GM21528 (cell line): ENCODE measurements around the gene TMEM86A.
"Not testable (repeated sequence)": the region's sequence is repeated elsewhere in the genome, so short reads cannot be mapped to it uniquely, and the experiment has no call there.

Source experiments
- ATAC-seq: cut with Tn5 transposase; IDR thresholded peaks from one replicate; pipeline ENCODE4 v1.9.1; 2021; ENCODE audit warnings: mild to moderate bottlenecking, moderate library complexity; ENCODE audit not compliant: unreplicated experiment, low FRiP score

TMEM86A gene, protein sequence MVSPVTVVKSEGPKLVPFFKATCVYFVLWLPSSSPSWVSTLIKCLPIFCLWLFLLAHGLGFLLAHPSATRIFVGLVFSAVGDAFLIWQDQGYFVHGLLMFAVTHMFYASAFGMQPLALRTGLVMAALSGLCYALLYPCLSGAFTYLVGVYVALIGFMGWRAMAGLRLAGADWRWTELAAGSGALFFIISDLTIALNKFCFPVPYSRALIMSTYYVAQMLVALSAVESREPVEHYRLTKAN

DNA sequence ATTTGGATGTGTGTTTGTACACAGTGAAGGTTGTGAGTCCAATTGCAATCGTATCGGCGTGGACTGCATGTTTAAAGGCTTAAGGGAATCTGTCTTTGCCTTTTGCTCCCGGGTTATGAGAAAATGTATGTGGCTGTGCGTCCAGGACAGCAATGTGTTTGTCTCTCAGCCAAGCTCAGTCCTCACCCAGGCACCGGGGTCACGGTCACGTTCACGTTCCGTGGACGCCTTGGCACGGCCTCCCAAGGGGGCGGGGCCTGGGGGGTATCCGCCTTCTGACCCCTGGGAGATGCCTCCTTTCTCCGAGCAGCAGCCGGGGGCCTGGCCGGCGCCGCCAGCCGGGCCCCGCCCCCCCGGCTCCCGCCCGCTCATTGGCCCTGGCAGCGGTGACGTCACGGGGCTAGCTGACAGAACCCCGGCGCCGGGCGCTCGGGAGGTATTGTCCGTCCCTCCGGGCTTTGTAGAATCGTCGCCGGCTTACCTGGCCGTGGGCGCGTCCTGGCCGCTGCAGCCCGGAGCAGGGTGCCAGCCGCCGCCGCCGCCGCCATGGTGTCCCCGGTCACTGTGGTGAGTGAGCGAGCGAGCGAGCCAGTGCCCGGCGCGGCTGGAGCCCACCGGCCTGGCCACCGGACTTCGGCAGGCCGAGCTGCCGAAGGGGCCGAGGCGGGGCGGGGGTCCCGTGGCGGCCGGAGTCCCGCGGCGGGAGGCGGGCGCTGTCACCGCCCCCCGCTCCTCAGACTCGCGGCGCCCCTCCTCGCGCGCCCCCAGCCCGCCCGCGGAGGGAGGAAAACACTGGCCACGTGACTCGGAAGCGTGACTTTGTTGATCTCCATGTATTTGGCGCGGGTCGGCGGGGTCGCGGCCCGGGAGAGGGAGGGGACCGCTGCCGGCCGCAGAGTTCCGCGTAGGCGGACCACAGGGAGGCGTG is at the start of gene TMEM86A:
Gene TMEM86A, plus strand, starts transcription at position 439 of the 928 bp plus-strand sequence. Its CDS starts 108 bp downstream, at position 547.
- ATAC-seq: peak; percentile 92

DNA sequence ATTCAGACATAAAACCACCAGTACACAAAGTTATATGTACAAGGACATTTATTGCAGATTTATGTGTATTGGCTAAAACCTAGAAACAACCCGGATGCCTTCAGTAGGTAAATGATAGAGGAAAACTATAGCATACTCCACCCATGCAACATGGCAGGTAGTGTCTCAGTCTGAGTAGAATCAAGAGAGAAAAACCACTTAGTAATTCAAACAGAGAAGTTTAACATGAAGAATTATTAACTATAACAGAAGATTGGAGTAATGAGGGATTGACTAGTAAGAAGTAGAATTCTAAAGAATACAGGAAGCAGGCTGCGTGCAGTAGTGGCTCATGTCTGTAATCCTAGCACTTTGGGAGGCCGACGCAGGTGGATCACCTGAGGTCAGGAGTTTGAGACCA is 48.2 kb upstream of the TMEM86A start:
- no peak for ATAC-seq

DNA sequence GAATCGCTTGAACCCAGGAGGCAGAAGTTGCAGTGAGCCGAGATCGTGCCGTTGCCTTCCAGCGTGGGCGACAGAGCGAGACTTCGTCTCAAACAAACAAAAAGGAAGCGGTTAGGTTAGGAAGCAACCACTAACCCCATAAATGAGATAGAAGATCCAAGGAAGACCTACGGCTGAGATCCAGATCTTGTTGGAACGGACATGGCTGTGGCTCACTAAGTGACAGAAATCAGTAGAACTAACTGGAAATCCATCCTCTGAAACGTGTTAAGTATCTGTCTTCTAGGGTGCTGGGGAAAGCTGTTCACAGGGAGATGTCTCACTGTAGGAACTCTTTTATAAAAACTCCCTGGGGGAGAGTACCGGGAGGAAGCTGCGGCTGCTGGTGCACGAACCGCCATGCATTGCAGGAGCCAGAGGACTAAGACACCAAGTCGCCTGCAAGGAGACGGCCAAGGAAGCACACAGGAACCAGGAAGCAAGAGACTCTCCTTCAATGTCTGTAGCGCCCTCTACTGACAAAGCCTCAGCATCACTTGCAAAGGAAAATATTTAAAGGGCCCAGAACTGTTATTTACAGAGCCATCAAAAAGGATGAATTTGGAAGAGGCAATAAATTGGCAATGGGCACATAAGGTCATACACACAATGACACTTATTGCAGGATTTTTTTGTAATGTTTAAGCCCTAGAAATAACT is 47.6 kb upstream of the TMEM86A start:
- no peak for ATAC-seq

DNA sequence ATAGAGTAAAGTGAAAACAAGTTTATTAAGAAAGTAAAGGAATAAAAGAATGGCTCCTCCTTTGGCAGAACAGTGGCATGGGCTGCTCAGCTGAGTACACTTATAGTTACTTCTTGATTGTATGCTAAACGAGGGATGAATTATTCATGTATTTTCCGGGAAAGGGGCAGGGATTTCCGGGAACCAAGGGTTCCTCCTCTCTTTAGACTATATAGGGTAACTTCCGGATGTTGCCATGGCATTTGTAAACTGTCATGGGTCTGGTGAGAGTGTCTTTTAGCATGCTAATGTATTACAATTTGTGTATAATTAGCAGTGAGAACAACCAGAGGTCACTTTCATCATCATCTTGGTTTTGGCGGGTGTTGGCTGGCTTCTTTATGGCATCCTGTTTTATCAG is 40.9 kb upstream of the TMEM86A start:
- ATAC-seq: no peak

DNA sequence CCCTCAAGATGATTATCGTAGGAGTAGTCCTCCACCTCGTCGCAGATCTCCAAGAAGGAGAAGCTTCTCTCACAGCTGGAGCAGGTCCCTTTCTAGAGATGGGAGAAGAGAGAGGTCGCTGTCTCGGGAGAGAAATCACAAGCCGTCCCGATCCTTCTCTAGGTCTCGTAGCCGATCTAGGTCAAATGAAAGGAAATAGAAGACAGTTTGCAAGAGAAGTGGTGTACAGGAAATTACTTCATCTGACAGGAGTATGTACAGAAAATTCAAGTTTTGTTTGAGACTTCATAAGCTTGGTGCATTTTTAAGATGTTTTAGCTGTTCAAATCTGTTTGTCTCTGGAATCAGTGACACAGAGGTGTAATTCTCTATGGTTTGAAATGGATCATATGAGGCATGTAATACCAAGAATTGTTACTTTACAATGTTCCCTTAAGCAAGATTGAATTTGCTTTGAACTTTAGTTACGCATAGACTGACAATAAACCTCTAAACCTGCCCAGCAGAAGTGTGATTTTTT is 33.2 kb upstream of the TMEM86A start:
- ATAC-seq: not testable (repeated sequence)

DNA sequence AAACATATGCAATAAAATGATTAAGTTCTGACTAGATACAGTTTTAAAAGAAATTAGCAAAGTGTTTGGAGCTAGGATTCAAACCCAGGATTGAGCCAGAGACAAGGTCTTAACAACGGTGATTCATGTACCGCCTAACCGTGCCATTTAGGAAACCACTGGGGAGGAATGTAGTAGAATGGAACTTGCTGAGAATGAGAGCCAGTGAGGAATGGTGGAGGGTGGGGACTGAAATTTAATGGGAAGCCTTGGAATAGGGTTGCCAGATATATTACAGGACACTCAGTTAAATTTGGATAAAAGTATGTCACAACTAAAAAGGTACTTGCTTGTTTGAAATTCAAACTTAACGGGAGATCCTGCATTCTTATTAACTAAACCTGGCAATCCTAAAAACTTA is 30.4 kb upstream of the TMEM86A start:
- no peak for ATAC-seq

DNA sequence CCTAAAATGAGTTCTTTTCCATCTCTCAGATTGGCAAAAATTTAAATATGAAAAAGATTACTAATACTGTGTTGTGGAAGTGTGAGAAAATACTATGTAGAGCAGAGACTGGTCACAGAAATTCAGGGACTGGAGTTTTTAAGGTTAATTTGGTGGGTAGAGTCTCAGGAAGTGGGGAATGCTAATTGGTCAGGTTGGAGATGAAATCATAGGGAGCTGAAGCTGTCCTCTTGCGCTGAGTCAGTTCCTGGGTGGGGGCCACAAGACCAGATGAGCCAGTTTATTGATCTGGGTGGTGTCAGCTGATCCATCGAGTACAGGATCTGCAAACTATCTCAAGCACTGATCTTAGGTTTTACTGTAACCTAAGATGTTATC is 29.4 kb upstream of the TMEM86A start:
- ATAC-seq: no peak

DNA sequence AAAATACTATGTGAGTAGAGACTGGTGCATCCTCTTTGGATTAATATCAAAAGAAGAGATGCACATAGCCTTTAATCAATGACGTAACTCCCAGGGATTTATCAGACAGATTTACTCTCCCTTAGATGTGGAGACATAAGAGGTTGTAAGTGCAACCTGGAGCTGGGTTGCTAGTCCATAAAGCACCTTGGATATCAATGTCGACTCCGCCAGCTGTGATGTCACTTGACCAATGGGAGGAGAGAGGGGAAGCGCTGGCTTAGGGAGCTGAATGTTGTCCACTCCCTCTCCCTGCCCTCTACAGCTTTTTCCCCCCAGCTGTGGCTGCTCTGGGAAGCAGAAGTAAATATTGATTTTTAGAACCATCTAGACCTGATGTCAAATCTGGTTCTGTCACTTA is 28.9 kb upstream of the TMEM86A start:
- ATAC-seq: no peak

DNA sequence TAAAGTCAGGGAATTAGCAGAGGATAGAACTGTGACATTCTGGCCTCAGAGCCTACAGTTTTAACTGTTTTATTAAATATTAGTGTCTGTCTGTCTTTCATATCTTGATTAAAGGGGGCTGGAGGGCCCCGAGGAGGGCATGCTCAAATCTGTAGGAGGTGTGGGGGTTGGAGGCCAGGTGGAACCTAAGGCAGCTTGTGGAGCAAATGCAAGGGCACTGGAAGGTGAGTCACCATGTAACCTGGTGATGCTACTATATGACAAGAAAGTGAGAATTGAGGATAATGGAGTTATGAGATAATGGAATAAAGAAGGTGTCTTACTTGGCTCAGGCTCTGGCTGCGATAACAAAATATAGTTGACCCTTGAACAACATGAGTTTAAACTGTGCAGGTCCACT is 27.3 kb upstream of the TMEM86A start:
- no peak for ATAC-seq

DNA sequence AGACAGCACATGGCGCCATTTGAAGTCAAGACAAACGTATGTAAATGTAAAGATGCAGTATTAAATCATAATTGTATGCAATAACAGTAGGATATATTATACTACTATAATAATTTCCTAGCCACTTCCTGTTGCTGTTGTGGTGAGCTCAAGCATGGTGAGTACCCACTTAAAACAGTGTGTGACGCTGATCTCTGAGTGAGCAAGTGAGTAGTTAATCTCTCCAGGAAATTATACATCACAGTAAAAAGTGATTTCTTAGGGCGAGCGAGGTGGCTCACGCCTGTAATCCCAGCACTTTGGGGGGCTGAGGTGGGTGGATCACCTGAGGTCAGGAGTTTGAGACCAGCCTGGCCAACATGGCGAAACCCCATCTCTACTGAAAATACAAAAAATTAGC is 26.4 kb upstream of the TMEM86A start:
- not testable (repeated sequence) for ATAC-seq

DNA sequence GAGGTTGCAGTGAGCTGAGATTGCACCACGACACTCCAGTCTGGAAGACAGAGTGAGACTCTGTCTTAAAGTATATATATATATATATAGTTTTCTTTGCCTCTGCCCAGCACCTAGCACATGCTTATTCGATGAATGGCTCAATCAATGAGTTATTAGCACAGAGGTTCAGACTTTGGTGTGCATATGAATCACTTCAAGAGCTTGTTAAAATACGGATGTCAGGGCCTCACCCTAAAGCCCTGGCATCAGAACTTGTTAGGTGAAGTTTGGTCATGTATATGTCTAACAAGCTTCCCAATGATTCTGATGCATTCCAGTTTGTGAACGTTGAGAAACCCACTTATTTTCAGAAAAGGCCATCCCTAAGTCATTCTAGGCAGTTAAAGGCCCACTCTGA is 21.8 kb upstream of the TMEM86A start:
- no peak for ATAC-seq

DNA sequence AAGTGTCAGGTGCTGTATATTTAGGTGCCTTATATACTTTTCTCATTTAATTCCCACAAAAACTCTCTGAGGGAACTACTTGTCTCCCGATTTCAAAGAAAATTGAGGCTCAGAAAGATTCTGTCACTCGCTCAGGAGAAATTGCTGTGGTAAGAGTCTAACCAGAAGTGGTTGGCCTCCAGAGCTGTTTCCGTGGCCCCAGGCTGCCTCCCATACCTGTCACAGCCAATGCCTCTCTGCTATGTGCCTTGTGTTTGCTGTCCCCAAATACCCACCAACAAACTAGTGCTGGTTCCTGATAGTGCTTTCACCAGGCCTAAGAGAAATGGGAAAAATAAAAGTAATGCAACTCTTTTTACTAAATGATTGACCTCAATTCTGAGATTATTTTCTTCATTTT is 21.0 kb upstream of the TMEM86A start:
- no peak for ATAC-seq

DNA sequence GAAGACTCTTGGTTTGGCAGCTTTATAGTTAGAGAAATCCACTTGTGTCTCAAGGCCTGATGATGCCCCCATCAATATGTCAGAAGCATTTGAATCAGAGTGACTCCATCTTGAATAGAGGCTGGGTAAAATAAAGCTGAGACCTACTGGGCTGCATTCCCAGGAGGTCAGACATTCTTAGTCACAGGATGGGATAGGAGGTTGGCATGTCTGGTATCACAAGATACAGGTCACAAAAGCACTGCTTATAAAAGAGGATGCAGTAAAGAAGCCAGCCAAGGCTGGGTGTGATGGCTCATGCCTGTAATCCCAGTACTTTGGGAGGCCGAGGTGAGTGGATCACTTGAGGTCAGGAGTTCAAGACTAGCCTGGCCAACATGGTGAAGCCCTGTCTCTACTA is 16.6 kb upstream of the TMEM86A start:
- ATAC-seq: not testable (repeated sequence)

DNA sequence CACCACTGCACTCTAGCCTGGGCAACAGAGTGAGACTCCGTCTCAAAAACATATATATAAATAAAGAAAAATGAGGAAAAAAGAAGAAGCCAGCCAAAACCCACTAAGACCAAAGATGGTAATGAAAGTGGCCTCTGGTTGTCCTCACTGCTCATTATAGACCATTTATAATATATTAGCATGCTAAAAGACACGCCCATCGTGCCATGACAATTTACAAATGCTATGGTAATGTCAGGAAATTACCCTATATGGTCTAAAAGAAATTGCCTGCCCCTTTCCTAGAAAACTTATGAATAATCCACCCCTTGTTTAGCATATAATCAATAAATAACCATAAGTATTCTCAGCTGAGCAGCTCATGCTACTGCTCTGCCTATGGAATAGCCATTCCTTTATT is 16.1 kb upstream of the TMEM86A start:
- no peak for ATAC-seq

DNA sequence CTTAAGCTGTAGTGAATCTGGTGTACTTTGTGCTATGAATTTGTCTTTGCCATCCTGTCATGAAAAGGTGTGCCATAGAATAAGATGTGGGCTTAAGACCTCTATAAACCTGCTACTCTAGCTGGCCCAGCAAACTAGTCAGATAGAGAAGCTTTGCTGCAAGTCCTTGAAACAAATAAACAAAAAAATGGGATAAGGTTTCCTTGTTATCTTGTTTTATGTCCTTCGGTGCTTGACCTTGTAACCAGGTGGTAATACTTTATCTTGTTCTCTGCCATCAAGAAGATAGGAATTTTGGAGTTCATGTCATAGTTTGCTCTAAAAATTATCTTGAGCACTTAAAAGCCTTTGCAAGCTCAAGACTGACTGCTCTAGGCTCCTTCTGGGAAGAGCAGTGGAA is 14.3 kb upstream of the TMEM86A start:
- no peak for ATAC-seq

DNA sequence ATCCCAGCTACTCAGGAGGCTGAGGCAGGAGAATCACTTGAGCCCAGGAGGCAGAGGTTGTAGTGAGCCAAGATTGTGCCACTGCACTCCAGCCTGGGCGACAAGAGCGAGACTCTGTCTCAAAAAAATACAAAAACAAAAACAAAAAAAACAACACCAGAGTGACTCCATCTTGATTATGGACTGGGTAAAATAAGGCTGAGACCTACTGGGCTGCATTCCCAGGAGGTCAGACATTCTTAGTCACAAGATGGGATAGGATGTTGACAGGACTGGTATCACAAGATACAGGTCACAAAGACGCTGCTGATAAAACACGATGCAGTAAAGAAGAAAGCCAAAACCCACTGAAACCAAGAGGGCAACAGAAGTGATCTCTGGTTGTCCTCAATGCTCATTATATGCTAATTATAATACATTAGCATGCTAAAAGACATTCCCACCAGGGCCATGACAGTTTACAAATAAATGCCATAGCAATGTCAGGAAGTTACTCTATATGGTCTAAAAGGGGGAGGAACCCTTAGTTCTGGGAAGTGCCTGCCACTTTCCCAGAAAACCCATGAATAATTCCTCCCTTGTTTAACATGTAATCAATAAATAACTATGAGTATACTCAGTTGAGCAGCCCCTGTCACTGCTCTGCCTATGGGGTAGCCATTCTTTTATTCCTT is 7.0 kb upstream of the TMEM86A start:
- not testable (repeated sequence) for ATAC-seq

DNA sequence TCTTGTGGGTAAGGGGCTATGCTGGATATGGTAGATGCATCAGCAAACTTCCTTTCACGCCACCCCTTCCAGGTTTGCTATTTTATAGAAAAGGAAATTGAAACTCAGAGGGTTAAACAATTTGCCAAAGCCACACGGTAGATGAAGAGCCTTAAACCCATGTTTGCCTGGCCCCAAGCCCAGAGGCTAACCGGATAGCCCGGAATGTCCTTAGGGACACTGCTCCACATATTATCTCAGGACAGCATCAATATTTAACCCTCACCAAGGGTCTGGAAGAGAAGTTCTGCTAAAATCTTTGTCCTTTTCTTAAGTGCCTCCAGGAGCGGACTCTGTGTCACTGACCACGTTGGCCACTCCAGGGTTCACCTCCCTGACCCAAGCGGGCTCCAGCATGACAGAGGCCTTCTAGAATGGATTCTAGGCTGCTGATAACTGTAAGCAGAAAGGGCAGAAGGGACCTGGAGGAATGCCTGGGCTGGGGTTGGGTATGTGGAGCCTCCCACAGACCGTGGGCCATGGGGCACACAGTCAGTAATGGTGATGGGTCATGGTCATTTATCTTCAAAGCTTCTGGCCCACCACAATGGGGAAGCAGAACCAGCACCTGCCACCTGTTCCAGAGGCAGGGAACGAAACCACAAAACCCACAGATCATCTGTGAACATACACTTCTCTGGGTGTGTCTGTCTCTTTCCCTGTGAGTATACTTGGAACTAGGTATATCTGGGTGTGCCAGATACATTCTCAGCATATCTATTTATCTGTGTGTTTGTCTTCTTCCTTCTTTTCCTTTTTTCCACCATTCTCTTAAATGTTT is 5.4 kb upstream of the TMEM86A start:
- no peak for ATAC-seq

DNA sequence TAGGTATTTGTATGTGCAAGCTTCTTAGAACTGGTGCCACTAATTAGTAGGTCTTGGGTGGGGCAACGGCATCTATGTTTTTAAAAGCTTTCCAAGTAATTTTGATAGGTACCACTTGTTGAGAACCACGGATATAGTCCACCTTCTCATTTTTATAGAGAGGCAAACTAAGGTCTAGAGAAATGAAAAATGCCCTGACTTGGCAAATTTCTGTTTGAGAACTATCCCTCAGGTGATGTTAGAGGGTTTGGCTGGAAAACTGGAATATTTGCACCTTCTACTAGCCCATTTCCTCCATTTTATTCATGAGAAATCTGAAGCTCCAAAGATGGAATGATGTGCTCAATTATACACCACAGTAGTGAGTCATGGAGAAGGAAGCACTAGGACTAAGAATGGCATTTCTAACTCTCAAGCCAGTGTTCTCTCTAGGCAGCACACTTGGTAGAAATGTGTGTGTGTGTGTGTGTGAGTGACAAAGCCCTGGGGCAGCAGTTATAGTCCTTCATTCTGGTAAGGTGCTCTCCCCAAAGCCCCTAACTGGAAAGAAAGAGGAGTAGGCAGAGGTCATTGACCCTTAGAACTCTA is 1.8 kb upstream of the TMEM86A start:
- no peak for ATAC-seq

DNA sequence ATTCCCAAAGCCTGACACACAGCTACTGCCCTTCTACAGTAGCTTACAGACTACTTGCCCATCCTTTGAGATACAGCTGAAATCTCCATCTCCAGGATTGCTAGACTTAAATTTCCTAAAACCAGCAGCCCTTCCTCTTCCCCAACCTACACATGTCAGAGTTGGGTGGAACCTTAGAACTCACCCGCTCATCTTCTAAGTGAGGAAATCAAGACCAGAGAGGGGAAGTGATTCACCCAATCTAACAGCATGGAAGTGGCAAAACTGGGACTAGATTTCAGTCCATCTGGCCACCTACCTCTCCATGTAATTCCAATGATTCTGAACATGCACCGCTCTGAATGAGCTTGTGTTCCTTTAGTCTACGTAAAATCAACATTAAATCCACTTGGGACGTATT is 1.0 kb upstream of the TMEM86A start:
- no peak for ATAC-seq
